Fibroblast of lung (primary cell): ENCODE measurements around the gene CABLES1.

Experiments used
- EZH2 ChIP-seq: IDR thresholded peaks from 2 replicates; pipeline ENCODE4 v1.5.1; 2012; ENCODE audit warnings: low read length, control low read depth, mild to moderate bottlenecking; ENCODE audit errors: missing control alignments
- TF ChIP-seq, protein P1 (sequence below), 2 donors: IDR thresholded peaks in 1 of 2; conservative IDR thresholded peaks in 1 of 2; 1 replicate in 1 of 2; 2 replicates in 1 of 2; pipeline ENCODE4 v1.5.1; 2011 to 2012; ENCODE audit warnings: low read length in 2 of 2, control low read depth in 1 of 2, inconsistent platforms in 1 of 2, low read depth in 1 of 2, mild to moderate bottlenecking in 1 of 2

GRCh38 chr18:23257137-23257536 lies 121.9 kb downstream of the CABLES1 start:
- TF ChIP-seq, protein P1, sequence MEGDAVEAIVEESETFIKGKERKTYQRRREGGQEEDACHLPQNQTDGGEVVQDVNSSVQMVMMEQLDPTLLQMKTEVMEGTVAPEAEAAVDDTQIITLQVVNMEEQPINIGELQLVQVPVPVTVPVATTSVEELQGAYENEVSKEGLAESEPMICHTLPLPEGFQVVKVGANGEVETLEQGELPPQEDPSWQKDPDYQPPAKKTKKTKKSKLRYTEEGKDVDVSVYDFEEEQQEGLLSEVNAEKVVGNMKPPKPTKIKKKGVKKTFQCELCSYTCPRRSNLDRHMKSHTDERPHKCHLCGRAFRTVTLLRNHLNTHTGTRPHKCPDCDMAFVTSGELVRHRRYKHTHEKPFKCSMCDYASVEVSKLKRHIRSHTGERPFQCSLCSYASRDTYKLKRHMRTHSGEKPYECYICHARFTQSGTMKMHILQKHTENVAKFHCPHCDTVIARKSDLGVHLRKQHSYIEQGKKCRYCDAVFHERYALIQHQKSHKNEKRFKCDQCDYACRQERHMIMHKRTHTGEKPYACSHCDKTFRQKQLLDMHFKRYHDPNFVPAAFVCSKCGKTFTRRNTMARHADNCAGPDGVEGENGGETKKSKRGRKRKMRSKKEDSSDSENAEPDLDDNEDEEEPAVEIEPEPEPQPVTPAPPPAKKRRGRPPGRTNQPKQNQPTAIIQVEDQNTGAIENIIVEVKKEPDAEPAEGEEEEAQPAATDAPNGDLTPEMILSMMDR (conservative IDR thresholded peaks at IDR 0.05 in 1 of 2, IDR thresholded peaks at IDR 0.05 in 1 of 2; ENCODE audit: low read depth in 1 of 2, low read length in 2 of 2): no peak
- TF ChIP-seq EZH2: no peak
